SK-N-SH (cell line): ENCODE data around the gene MGAM2. TPM values are rescaled to one million over a fixed set of nuclear protein-coding genes. Genes with fewer than 3 reads are reported as not detected.

Experiments used
- CTCF ChIA-PET: fragments of 300-600, 350-600 bp; formaldehyde crosslinking; extraction: SDS; loops from one replicate; lab custom pipeline; 2021; lab: Yijun Ruan, JAX
- POLR2A ChIA-PET: fragments of 350-600 bp; sonication (Branson Sonifier 250); formaldehyde crosslinking; extraction: SDS; loops from one replicate; lab custom pipeline; 2020; ENCODE audit warnings: antibody characterized with exemption, inconsistent platforms; lab: Yijun Ruan, JAX
- DNase-seq: peaks from one replicate; pipeline ENCODE4 v3.0.0; 2012
- H2AFZ ChIP-seq: fragments of 200-600 bp; sonication (generic); 2 replicates; pipeline ENCODE4 v1.8.1; 2016; ENCODE audit warnings: antibody characterized with exemption, mild to moderate bottlenecking, low read depth
- H3F3A ChIP-seq: fragments of 200-600 bp; sonication (generic); replicated peaks from 2 replicates; pipeline ENCODE3; 2016; ENCODE audit warnings: antibody characterized with exemption, mild to moderate bottlenecking; ENCODE audit not compliant: insufficient read depth
- H3K27ac ChIP-seq, 2 experiments: fragments of 200-500 bp in 1 of 2; fragments of 200-600 bp in 1 of 2; sonication (Bioruptor generic) in 1 of 2; sonication (generic), shearing (Covaris generic) in 1 of 2; 2 replicates each; pipeline versions ENCODE4 v1.5.1 to v1.6.1; 2014 to 2016; ENCODE audit warnings: low read depth in 2 of 2, inconsistent platforms in 1 of 2, low read length in 1 of 2, mild to moderate bottlenecking in 1 of 2, mixed read lengths in 1 of 2
- H3K27me3 ChIP-seq: fragments of 200-600 bp; sonication (generic), shearing (Covaris generic); 2 replicates; pipeline ENCODE4 v1.6.1; 2016; ENCODE audit warnings: mixed run types; ENCODE audit not compliant: insufficient read depth
- H3K36me3 ChIP-seq, 2 experiments: fragments of 200-500 bp in 1 of 2; fragments of 200-600 bp in 1 of 2; sonication (Bioruptor generic) in 1 of 2; sonication (generic) in 1 of 2; replicated peaks in 1 of 2; 2 replicates each; pipeline versions ENCODE3 to v1.5.1; 2014 to 2016; ENCODE audit warnings: low read length in 1 of 2, mild to moderate bottlenecking in 1 of 2; ENCODE audit not compliant: insufficient read depth in 2 of 2, control insufficient read depth in 1 of 2
- H3K4me1 ChIP-seq, 2 experiments: fragments of 200-500 bp in 1 of 2; fragments of 200-600 bp in 1 of 2; sonication (Bioruptor generic) in 1 of 2; sonication (generic), shearing (Covaris generic) in 1 of 2; 2 replicates each; pipeline versions ENCODE4 v1.5.1 to v1.6.1; 2014 to 2016; ENCODE audit warnings: low read depth in 1 of 2, low read length in 1 of 2, mixed run types in 1 of 2; ENCODE audit not compliant: insufficient read depth in 2 of 2, control insufficient read depth in 1 of 2
- H3K4me2 ChIP-seq: fragments of 200-600 bp; sonication (generic), shearing (Covaris generic); 2 replicates; pipeline ENCODE4 v1.6.1; 2017; ENCODE audit warnings: mixed run types
- H3K4me3 ChIP-seq, 2 experiments: fragments of 200-500 bp in 1 of 2; fragments of 200-600 bp in 1 of 2; sonication (Bioruptor generic) in 1 of 2; sonication (generic), shearing (Covaris generic) in 1 of 2; 2 replicates each; pipeline versions ENCODE4 v1.5.1 to v1.8.1; 2014 to 2016; ENCODE audit warnings: low read depth in 2 of 2, inconsistent platforms in 1 of 2, low read length in 1 of 2, mild to moderate bottlenecking in 1 of 2, mixed read lengths in 1 of 2, moderate library complexity in 1 of 2
- H3K79me2 ChIP-seq: fragments of 200-600 bp; sonication (generic); 2 replicates; pipeline ENCODE4 v1.8.1; 2017; ENCODE audit warnings: mild to moderate bottlenecking; ENCODE audit not compliant: insufficient read depth
- H3K9ac ChIP-seq: fragments of 200-600 bp; sonication (generic); 2 replicates; pipeline ENCODE4 v1.6.1; 2017; ENCODE audit warnings: mixed run types
- H3K9me2 ChIP-seq: fragments of 200-600 bp; sonication (generic); 2 replicates; pipeline ENCODE4 v1.6.1; 2017; ENCODE audit warnings: mixed run types
- H3K9me3 ChIP-seq: fragments of 200-600 bp; sonication (generic); 2 replicates; pipeline ENCODE4 v1.6.1; 2017; ENCODE audit warnings: mixed run types, mild to moderate bottlenecking, moderate library complexity
- H4K20me1 ChIP-seq: fragments of 200-600 bp; sonication (generic); 2 replicates; pipeline ENCODE4 v1.6.1; 2017; ENCODE audit warnings: mild to moderate bottlenecking, mixed run types; ENCODE audit not compliant: insufficient read depth
- EP300 ChIP-seq, 2 experiments: IDR thresholded peaks; 2 replicates each; pipeline versions ENCODE4 v1.4.0 to v1.6.1; 2012; ENCODE audit warnings: borderline replicate concordance in 1 of 2, low read depth in 1 of 2, low read length in 1 of 2
- FOXM1 ChIP-seq: IDR thresholded peaks from 2 replicates; pipeline ENCODE4 v1.4.0; 2012; ENCODE audit warnings: low read depth, mild to moderate bottlenecking
- IRF3 ChIP-seq: fragments of 150-350 bp; IDR thresholded peaks from 2 replicates; pipeline ENCODE4 v1.6.1; 2016; ENCODE audit warnings: mild to moderate bottlenecking, low read depth, low read length
- MAX ChIP-seq: IDR thresholded peaks from 2 replicates; pipeline ENCODE4 v1.4.0; 2012; ENCODE audit warnings: low read depth
- NFIC ChIP-seq: IDR thresholded peaks from 2 replicates; pipeline ENCODE4 v1.4.0; 2012; ENCODE audit warnings: borderline replicate concordance
- RAD21 ChIP-seq: IDR thresholded peaks from 2 replicates; pipeline ENCODE4 v1.6.1; 2012; ENCODE audit warnings: mild to moderate bottlenecking, low read length
- RFX5 ChIP-seq: IDR thresholded peaks from 2 replicates; pipeline ENCODE4 v1.6.1; 2012; ENCODE audit warnings: mild to moderate bottlenecking, improper control_type of control experiment, low read length
- SIN3A ChIP-seq: IDR thresholded peaks from 2 replicates; pipeline ENCODE4 v1.6.1; 2012; ENCODE audit warnings: low read depth, mild to moderate bottlenecking, low read length, moderate library complexity, borderline replicate concordance
- SMC3 ChIP-seq: IDR thresholded peaks from 2 replicates; pipeline ENCODE4 v1.6.1; 2012; ENCODE audit warnings: low read depth, low read length, improper control_type of control experiment
- TAF1 ChIP-seq: IDR thresholded peaks from 2 replicates; pipeline ENCODE4 v1.6.1; 2012; ENCODE audit warnings: low read depth, mild to moderate bottlenecking, low read length, moderate library complexity, borderline replicate concordance
- YY1 ChIP-seq: IDR thresholded peaks from 2 replicates; pipeline ENCODE4 v1.4.0; 2012; ENCODE audit warnings: low read depth, mild to moderate bottlenecking
- WGBS: methylation state at CpG from one replicate; pipeline ENCODE4 v1.1.6; 2017; ENCODE audit warnings: low lambda C conversion rate; 5-methylcytosine and 5-hydroxymethylcytosine counted together
- polyA plus RNA-seq, 3 experiments: library from polyadenylated mRNA; depleted of rRNA; stranded (reverse); fragments of >200 nt; gene quantifications; 2 replicates each; pipeline ENCODE4 v1.2.3, GENCODE V29; 2012
- TF ChIP-seq, protein P1 (sequence below): IDR thresholded peaks from 2 replicates; pipeline ENCODE4 v1.6.1; 2012; ENCODE audit warnings: mild to moderate bottlenecking, low read depth, low read length, moderate library complexity
- TF ChIP-seq, protein P2 (sequence below): IDR thresholded peaks from 2 replicates; pipeline ENCODE4; 2012

Gene MGAM2
- polyA plus RNA-seq, 1 of the 3 experiments (the other 2 are of a cell fraction) = not detected

GRCh38 chr7:142150869-142151268 lies 39.4 kb downstream of the MGAM2 start:
- Histone ChIP-seq H3K4me3 (no peak overlapping the region), H3K27me3 (peaks cover 27% of the 10 kb centered on the region; the same call in 1 of the 2 replicates), H3K9me2 (no peaks in the 10 kb centered on the region), H3K9ac (no peak overlapping the region), H2AFZ (no peak overlapping the region), H3K4me2 (no peak overlapping the region), H3K9me3 (no peaks in the 10 kb centered on the region), H3K36me3 (no peaks in the 10 kb centered on the region), H4K20me1 (no peaks in the 10 kb centered on the region), H3F3A (no peaks in the 10 kb centered on the region), H3K27ac (no peak overlapping the region), H3K4me1 (no peaks in the 10 kb centered on the region), H3K79me2 (no peaks in the 10 kb centered on the region)
- TF ChIP-seq YY1 = no peak
- TF ChIP-seq SMC3 = no peak
- TF ChIP-seq, protein P1, sequence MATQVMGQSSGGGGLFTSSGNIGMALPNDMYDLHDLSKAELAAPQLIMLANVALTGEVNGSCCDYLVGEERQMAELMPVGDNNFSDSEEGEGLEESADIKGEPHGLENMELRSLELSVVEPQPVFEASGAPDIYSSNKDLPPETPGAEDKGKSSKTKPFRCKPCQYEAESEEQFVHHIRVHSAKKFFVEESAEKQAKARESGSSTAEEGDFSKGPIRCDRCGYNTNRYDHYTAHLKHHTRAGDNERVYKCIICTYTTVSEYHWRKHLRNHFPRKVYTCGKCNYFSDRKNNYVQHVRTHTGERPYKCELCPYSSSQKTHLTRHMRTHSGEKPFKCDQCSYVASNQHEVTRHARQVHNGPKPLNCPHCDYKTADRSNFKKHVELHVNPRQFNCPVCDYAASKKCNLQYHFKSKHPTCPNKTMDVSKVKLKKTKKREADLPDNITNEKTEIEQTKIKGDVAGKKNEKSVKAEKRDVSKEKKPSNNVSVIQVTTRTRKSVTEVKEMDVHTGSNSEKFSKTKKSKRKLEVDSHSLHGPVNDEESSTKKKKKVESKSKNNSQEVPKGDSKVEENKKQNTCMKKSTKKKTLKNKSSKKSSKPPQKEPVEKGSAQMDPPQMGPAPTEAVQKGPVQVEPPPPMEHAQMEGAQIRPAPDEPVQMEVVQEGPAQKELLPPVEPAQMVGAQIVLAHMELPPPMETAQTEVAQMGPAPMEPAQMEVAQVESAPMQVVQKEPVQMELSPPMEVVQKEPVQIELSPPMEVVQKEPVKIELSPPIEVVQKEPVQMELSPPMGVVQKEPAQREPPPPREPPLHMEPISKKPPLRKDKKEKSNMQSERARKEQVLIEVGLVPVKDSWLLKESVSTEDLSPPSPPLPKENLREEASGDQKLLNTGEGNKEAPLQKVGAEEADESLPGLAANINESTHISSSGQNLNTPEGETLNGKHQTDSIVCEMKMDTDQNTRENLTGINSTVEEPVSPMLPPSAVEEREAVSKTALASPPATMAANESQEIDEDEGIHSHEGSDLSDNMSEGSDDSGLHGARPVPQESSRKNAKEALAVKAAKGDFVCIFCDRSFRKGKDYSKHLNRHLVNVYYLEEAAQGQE = no peak
- no peak for TF ChIP-seq NFIC
- TF ChIP-seq EP300 (IDR thresholded peaks at IDR 0.05; ENCODE audit: borderline replicate concordance in 1 of 2, low read depth in 1 of 2, low read length in 1 of 2) = no peak
- no peak for TF ChIP-seq RAD21
- TF ChIP-seq TAF1 = no peak
- TF ChIP-seq IRF3 = no peak
- TF ChIP-seq FOXM1 = no peak
- TF ChIP-seq SIN3A = no peak
- TF ChIP-seq, protein P2, sequence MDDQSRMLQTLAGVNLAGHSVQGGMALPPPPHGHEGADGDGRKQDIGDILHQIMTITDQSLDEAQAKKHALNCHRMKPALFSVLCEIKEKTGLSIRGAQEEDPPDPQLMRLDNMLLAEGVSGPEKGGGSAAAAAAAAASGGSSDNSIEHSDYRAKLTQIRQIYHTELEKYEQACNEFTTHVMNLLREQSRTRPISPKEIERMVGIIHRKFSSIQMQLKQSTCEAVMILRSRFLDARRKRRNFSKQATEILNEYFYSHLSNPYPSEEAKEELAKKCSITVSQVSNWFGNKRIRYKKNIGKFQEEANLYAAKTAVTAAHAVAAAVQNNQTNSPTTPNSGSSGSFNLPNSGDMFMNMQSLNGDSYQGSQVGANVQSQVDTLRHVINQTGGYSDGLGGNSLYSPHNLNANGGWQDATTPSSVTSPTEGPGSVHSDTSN = no peak
- TF ChIP-seq RFX5 = no peak
- TF ChIP-seq MAX = no peak
- CTCF ChIA-PET = no interaction called here
- no peak for DNase-seq
- 7% methylated on average over 2 of the region's 2 CpGs for WGBS
- POLR2A ChIA-PET = no interaction called here
